Neural cell (in vitro differentiated cells): ENCODE results near the gene IRX6. TPM values are rescaled to one million over a fixed set of nuclear protein-coding genes. Genes with fewer than 3 reads are reported as not detected.

Experiments used
- H2AFZ ChIP-seq: fragments of 200-600, 300-800 bp; sonication (generic), shearing (Covaris generic); 2 replicates; pipeline ENCODE4 v1.6.0; 2014; ENCODE audit warnings: low read depth, mild to moderate bottlenecking, antibody characterized with exemption, low read length, moderate library complexity
- H3F3A ChIP-seq: fragments of 200-600 bp; shearing (Covaris generic); 2 replicates; pipeline ENCODE4 v1.6.1; 2016; ENCODE audit warnings: mild to moderate bottlenecking, moderate library complexity, mixed read lengths, antibody characterized with exemption, low read length; ENCODE audit not compliant: insufficient read depth, poor library complexity, severe bottlenecking
- H3K27ac ChIP-seq: fragments of 200-600, 300-800 bp; sonication (generic), shearing (Covaris generic); 2 replicates; pipeline ENCODE4 v1.5.1; 2014; ENCODE audit warnings: mild to moderate bottlenecking, low read length, moderate library complexity
- H3K27me3 ChIP-seq: fragments of 300-800, 200-600 bp; sonication (generic), shearing (Covaris generic); 2 replicates; pipeline ENCODE4 v1.6.0; 2014; ENCODE audit warnings: mild to moderate bottlenecking, low read depth, low read length, moderate library complexity; ENCODE audit not compliant: insufficient read depth
- H3K36me3 ChIP-seq: fragments of 300-800, 200-600 bp; sonication (generic), shearing (Covaris generic); 2 replicates; pipeline ENCODE4 v1.5.1; 2014; ENCODE audit warnings: mild to moderate bottlenecking, antibody characterized with exemption, low read length, moderate library complexity; ENCODE audit not compliant: insufficient read depth
- H3K4me2 ChIP-seq: fragments of 300-800, 200-600 bp; sonication (generic), shearing (Covaris generic); 2 replicates; pipeline ENCODE4 v1.6.0; 2014; ENCODE audit warnings: mild to moderate bottlenecking, low read length
- H3K4me3 ChIP-seq: fragments of 300-800, 200-600 bp; sonication (generic), shearing (Covaris generic); 2 replicates; pipeline ENCODE4 v1.5.1; 2014; ENCODE audit warnings: mild to moderate bottlenecking, low read length, moderate library complexity
- H3K79me2 ChIP-seq: fragments of 200-600 bp; shearing (Covaris generic); replicated peaks from 2 replicates; pipeline ENCODE4 v1.6.0; 2014; ENCODE audit warnings: mild to moderate bottlenecking, low read length, moderate library complexity; ENCODE audit not compliant: insufficient read depth
- H3K9ac ChIP-seq: fragments of 300-800, 200-600 bp; sonication (generic), shearing (Covaris generic); 2 replicates; pipeline ENCODE4 v1.6.1; 2016; ENCODE audit warnings: mild to moderate bottlenecking, low read length, mixed read lengths
- H3K9me2 ChIP-seq: fragments of 200-600 bp; shearing (Covaris generic); 2 replicates; pipeline ENCODE4 v1.6.1; 2016; ENCODE audit warnings: mild to moderate bottlenecking, low read length, mixed read lengths; ENCODE audit not compliant: insufficient read depth
- H3K9me3 ChIP-seq: fragments of 200-600, 300-800 bp; sonication (generic), shearing (Covaris generic); 2 replicates; pipeline ENCODE4 v1.6.1; 2016; ENCODE audit warnings: mild to moderate bottlenecking, mixed run types, low read length, moderate library complexity, mixed read lengths
- H4K20me1 ChIP-seq: fragments of 200-600 bp; shearing (Covaris generic); 2 replicates; pipeline ENCODE4 v1.6.1; 2016; ENCODE audit warnings: mild to moderate bottlenecking, mixed run types; ENCODE audit not compliant: insufficient read depth
- EP300 ChIP-seq: fragments of 450-650 bp; conservative IDR thresholded peaks from 2 replicates; pipeline ENCODE4 v1.6.1; 2014; ENCODE audit warnings: antibody characterized with exemption, mild to moderate bottlenecking, moderate library complexity; ENCODE audit not compliant: poor library complexity, severe bottlenecking
- EZH2 ChIP-seq: fragments of 200-600, 300-800 bp; shearing (Covaris generic), sonication (generic); IDR thresholded peaks from 2 replicates; pipeline ENCODE4 v1.6.1; 2014; ENCODE audit warnings: antibody characterized with exemption, low read length, borderline replicate concordance, mild to moderate bottlenecking; ENCODE audit not compliant: insufficient read depth, poor library complexity, severe bottlenecking
- MXI1 ChIP-seq: fragments of 450-650 bp; conservative IDR thresholded peaks from 2 replicates; pipeline ENCODE4 v1.6.1; 2014; ENCODE audit warnings: antibody characterized with exemption, mild to moderate bottlenecking; ENCODE audit not compliant: poor library complexity, severe bottlenecking
- POLR2AphosphoS5 ChIP-seq: IDR thresholded peaks from 2 replicates; pipeline ENCODE4 v1.6.1; 2012
- RAD21 ChIP-seq: fragments of 450-650 bp; conservative IDR thresholded peaks from 2 replicates; pipeline ENCODE4 v1.6.1; 2014; ENCODE audit warnings: antibody characterized with exemption, mild to moderate bottlenecking, moderate library complexity
- SMC3 ChIP-seq: fragments of 450-650 bp; conservative IDR thresholded peaks from 2 replicates; pipeline ENCODE4 v1.6.1; 2014; ENCODE audit warnings: antibody characterized with exemption, mild to moderate bottlenecking, moderate library complexity; ENCODE audit not compliant: poor library complexity
- TAF1 ChIP-seq: IDR thresholded peaks from 2 replicates; pipeline ENCODE4 v1.6.1; 2012; ENCODE audit warnings: low read depth
- polyA plus RNA-seq: library from polyadenylated mRNA; depleted of rRNA; stranded (reverse); fragments of >200 nt; gene quantifications from 2 replicates; pipeline ENCODE4 v1.2.3, GENCODE V29; 2014
- TF ChIP-seq, protein P1 (sequence below): fragments of 450-650 bp; IDR thresholded peaks from 2 replicates; pipeline ENCODE4 v1.5.1; 2014; ENCODE audit warnings: antibody characterized with exemption, mild to moderate bottlenecking, moderate library complexity; ENCODE audit not compliant: poor library complexity, severe bottlenecking
- TF ChIP-seq, protein P2 (sequence below): IDR thresholded peaks from 2 replicates; pipeline ENCODE4 v1.6.1; 2012; ENCODE audit warnings: borderline replicate concordance

IRX6 gene
- polyA plus RNA-seq, 1 donor from 2014 or later, result not detected

DNA sequence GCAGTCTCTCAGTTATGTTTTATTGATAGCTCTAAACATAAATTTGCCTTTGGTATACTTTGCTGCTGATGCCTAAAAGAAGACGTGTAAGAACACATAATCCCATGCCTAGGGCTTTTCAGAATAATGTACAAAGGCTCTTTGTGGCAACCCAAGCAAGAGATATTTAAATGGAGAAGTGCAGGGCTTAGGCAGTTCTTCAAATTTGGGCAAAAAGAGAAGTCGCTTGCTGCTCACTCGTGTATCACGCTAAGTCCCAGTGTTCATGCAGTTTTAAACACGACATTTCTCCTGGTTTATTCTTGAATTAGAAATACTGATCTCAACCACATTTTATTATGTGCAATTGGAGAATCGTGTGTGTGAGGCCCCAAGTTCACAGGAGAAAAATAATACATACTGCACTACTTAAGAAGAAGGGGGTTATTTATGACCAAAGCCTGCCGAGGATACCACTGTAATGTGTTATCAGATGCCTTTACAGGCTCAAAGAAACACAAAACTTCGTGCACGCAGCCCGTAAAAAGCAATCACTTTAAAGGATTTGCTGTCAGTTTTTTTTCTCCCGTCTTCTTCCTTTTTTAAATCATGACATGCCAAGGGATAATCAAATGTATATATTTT lies 22.5 kb upstream of the IRX6 start:
- H3K9me2 ChIP-seq, result no peaks in the 10 kb centered on the region
- no peaks in the 10 kb centered on the region for H3K79me2 ChIP-seq
- H3K9ac ChIP-seq, result no peak overlapping the region
- H3K9me3 ChIP-seq, result no peaks in the 10 kb centered on the region
- no peak overlapping the region for H2AFZ ChIP-seq
- no peaks in the 10 kb centered on the region for H3K27me3 ChIP-seq
- H3K4me3 ChIP-seq, result no peak overlapping the region
- no peaks in the 10 kb centered on the region for H3K36me3 ChIP-seq
- TF ChIP-seq MXI1, result no peak
- TF ChIP-seq SMC3, result no peak
- TF ChIP-seq POLR2AphosphoS5, result no peak
- TF ChIP-seq EZH2, result no peak
- TF ChIP-seq, protein P1, sequence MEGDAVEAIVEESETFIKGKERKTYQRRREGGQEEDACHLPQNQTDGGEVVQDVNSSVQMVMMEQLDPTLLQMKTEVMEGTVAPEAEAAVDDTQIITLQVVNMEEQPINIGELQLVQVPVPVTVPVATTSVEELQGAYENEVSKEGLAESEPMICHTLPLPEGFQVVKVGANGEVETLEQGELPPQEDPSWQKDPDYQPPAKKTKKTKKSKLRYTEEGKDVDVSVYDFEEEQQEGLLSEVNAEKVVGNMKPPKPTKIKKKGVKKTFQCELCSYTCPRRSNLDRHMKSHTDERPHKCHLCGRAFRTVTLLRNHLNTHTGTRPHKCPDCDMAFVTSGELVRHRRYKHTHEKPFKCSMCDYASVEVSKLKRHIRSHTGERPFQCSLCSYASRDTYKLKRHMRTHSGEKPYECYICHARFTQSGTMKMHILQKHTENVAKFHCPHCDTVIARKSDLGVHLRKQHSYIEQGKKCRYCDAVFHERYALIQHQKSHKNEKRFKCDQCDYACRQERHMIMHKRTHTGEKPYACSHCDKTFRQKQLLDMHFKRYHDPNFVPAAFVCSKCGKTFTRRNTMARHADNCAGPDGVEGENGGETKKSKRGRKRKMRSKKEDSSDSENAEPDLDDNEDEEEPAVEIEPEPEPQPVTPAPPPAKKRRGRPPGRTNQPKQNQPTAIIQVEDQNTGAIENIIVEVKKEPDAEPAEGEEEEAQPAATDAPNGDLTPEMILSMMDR, result no peak
- TF ChIP-seq, protein P2, sequence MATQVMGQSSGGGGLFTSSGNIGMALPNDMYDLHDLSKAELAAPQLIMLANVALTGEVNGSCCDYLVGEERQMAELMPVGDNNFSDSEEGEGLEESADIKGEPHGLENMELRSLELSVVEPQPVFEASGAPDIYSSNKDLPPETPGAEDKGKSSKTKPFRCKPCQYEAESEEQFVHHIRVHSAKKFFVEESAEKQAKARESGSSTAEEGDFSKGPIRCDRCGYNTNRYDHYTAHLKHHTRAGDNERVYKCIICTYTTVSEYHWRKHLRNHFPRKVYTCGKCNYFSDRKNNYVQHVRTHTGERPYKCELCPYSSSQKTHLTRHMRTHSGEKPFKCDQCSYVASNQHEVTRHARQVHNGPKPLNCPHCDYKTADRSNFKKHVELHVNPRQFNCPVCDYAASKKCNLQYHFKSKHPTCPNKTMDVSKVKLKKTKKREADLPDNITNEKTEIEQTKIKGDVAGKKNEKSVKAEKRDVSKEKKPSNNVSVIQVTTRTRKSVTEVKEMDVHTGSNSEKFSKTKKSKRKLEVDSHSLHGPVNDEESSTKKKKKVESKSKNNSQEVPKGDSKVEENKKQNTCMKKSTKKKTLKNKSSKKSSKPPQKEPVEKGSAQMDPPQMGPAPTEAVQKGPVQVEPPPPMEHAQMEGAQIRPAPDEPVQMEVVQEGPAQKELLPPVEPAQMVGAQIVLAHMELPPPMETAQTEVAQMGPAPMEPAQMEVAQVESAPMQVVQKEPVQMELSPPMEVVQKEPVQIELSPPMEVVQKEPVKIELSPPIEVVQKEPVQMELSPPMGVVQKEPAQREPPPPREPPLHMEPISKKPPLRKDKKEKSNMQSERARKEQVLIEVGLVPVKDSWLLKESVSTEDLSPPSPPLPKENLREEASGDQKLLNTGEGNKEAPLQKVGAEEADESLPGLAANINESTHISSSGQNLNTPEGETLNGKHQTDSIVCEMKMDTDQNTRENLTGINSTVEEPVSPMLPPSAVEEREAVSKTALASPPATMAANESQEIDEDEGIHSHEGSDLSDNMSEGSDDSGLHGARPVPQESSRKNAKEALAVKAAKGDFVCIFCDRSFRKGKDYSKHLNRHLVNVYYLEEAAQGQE, result no peak
- no peak for TF ChIP-seq RAD21
- no peak for TF ChIP-seq EP300
- no peak for TF ChIP-seq TAF1
- H4K20me1 ChIP-seq, result no peaks in the 10 kb centered on the region
- H3K4me2 ChIP-seq, result no peak overlapping the region
- H3F3A ChIP-seq, result no peaks in the 10 kb centered on the region
- no peak overlapping the region for H3K27ac ChIP-seq

DNA sequence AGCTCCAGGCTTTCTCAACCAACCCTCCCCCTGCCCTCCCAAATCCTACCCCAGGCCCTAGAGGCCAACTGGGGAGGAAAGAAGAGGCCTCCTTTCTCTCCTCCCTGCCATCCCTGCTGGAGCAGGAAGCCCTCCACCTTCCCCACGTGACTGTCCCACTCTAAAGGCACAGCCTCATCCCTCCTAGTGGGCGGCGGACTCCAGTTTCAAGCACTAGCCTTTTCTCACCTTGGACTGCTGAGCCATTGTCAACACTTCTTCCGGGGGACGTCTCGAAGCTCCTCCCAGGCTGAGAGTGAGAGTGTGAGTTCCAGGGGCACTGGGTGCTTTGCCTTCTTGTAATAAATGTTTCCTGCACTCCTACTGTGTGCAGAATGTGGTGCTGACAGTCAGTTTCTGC lies 21.4 kb upstream of the IRX6 start:
- Histone ChIP-seq H3K4me2 (no peak overlapping the region), H2AFZ (no peak overlapping the region), H3K4me3 (no peak overlapping the region)

More for the DNA sequence above, 21.4 kb upstream of the IRX6 start:
- no peaks in the 10 kb centered on the region for H3K27me3 ChIP-seq
- no peak overlapping the region for H3K27ac ChIP-seq
- H3K9me2 ChIP-seq, result no peaks in the 10 kb centered on the region
- H3K36me3 ChIP-seq, result no peaks in the 10 kb centered on the region
- no peaks in the 10 kb centered on the region for H3F3A ChIP-seq
- TF ChIP-seq RAD21, result no peak
- no peak for TF ChIP-seq EZH2
- TF ChIP-seq POLR2AphosphoS5, result no peak
- no peak for TF ChIP-seq SMC3
- TF ChIP-seq, protein P1, result no peak
- TF ChIP-seq, protein P2, result no peak
- TF ChIP-seq MXI1, result no peak
- TF ChIP-seq EP300, result no peak
- TF ChIP-seq TAF1, result no peak
- no peaks in the 10 kb centered on the region for H4K20me1 ChIP-seq
- no peaks in the 10 kb centered on the region for H3K79me2 ChIP-seq
- H3K9ac ChIP-seq, result no peak overlapping the region
- no peaks in the 10 kb centered on the region for H3K9me3 ChIP-seq
